Transverse colon (tissue), 4 donors: Measurements from ENCODE around the gene CLCNKA.

ENCODE experiments used
- POLR2A ChIP-seq: fragments of 450-650 bp; IDR thresholded peaks from one replicate; pipeline ENCODE4 v1.6.1; 2016; ENCODE audit warnings: antibody characterized with exemption, mild to moderate bottlenecking, moderate library complexity
- POLR2AphosphoS5 ChIP-seq, 3 donors: sonication (generic); formaldehyde crosslinking; IDR thresholded peaks; one replicate each; pipeline ENCODE4 v1.6.1; 2016; ENCODE audit warnings: antibody characterized with exemption in 3 of 3
- TF ChIP-seq, protein P1 (sequence below), 5 experiments: fragments of 200-600 bp in 3 of 5; fragments of 450-650 bp in 2 of 5; sonication (generic) in 3 of 5; IDR thresholded peaks; 1 replicate in 2 of 5; 2 replicates in 3 of 5; pipeline ENCODE4 v1.5.1; 2016 to 2017; ENCODE audit warnings: antibody characterized with exemption in 5 of 5, inconsistent platforms in 3 of 5, mild to moderate bottlenecking in 2 of 5, moderate library complexity in 1 of 5

- TF ChIP-seq, protein P1, sequence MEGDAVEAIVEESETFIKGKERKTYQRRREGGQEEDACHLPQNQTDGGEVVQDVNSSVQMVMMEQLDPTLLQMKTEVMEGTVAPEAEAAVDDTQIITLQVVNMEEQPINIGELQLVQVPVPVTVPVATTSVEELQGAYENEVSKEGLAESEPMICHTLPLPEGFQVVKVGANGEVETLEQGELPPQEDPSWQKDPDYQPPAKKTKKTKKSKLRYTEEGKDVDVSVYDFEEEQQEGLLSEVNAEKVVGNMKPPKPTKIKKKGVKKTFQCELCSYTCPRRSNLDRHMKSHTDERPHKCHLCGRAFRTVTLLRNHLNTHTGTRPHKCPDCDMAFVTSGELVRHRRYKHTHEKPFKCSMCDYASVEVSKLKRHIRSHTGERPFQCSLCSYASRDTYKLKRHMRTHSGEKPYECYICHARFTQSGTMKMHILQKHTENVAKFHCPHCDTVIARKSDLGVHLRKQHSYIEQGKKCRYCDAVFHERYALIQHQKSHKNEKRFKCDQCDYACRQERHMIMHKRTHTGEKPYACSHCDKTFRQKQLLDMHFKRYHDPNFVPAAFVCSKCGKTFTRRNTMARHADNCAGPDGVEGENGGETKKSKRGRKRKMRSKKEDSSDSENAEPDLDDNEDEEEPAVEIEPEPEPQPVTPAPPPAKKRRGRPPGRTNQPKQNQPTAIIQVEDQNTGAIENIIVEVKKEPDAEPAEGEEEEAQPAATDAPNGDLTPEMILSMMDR (IDR thresholded peaks at IDR 0.05): no peak
- TF ChIP-seq POLR2AphosphoS5 (IDR thresholded peaks at IDR 0.05) (no peak), POLR2A (no peak)
Measured at GRCh38 chr1:16018749-16019643, 2.8 kb upstream of the CLCNKA start.
